IMR-90 (cell line): ENCODE results near the gene TLR6. TPM values are rescaled to one million over a fixed set of nuclear protein-coding genes. Genes with fewer than 3 reads are reported as not detected.

ENCODE experiments used
- ATAC-seq: fragments of 200-7000 bp; cut with Tn5 transposase; 2 replicates; pipeline ENCODE4 v1.9.1; 2020; ENCODE audit warnings: low read depth, mild to moderate bottlenecking, moderate library complexity
- BruUV-seq: library from RNA; stranded (reverse); fragments of 400-500 nt; replicated peaks from 2 replicates; lab custom pipeline; 2021; lab: Mats Ljungman, UMichigan
- CTCF ChIA-PET: fragments of 300-600 bp; formaldehyde crosslinking; extraction: SDS; loops from one replicate; lab custom pipeline; 2021; ENCODE audit warnings: antibody characterized with exemption; lab: Yijun Ruan, JAX
- POLR2A ChIA-PET: fragments of 300-600 bp; sonication (Branson Sonifier 250); formaldehyde crosslinking; loops from one replicate; lab custom pipeline; 2022; ENCODE audit warnings: antibody characterized with exemption; ENCODE audit not compliant: unreplicated experiment; lab: Charles Lee
- DNase-seq: peaks from one replicate; pipeline ENCODE4 v3.0.0; 2013
- H2AFZ ChIP-seq: replicated peaks from 2 replicates; pipeline ENCODE3; 2013; ENCODE audit warnings: low read length, mild to moderate bottlenecking; ENCODE audit not compliant: poor library complexity
- H2AK5ac ChIP-seq: 2 replicates; pipeline ENCODE4 v1.6.1; 2013; ENCODE audit warnings: low read depth, low read length, inconsistent platforms
- H2AK9ac ChIP-seq: replicated peaks from 2 replicates; pipeline ENCODE3; 2013; ENCODE audit warnings: mild to moderate bottlenecking, low read depth, low read length, moderate library complexity; ENCODE audit not compliant: poor library complexity
- H2BK120ac ChIP-seq: 2 replicates; pipeline ENCODE4 v1.6.1; 2013; ENCODE audit warnings: low read depth, low read length, inconsistent platforms
- H2BK15ac ChIP-seq: 3 replicates; pipeline ENCODE4 v1.6.1; 2013; ENCODE audit warnings: low read depth, low read length, inconsistent platforms
- H2BK20ac ChIP-seq: 2 replicates; pipeline ENCODE4 v1.6.1; 2013; ENCODE audit warnings: low read depth, mild to moderate bottlenecking, inconsistent platforms, low read length, moderate library complexity
- H2BK5ac ChIP-seq: 2 replicates; pipeline ENCODE4 v1.6.1; 2013; ENCODE audit warnings: mild to moderate bottlenecking, low read depth, low read length, inconsistent platforms; ENCODE audit not compliant: poor library complexity, severe bottlenecking
- H3K14ac ChIP-seq: replicated peaks from 2 replicates; pipeline ENCODE4 v1.6.1; 2013; ENCODE audit warnings: low read depth, low read length, inconsistent platforms
- H3K18ac ChIP-seq: 2 replicates; pipeline ENCODE4 v1.6.1; 2013; ENCODE audit warnings: low read depth, low read length, control low read depth
- H3K23ac ChIP-seq: 2 replicates; pipeline ENCODE4 v1.6.1; 2013; ENCODE audit warnings: low read depth, low read length, inconsistent platforms
- H3K27ac ChIP-seq: 2 replicates; pipeline ENCODE4 v1.5.1; 2013; ENCODE audit warnings: mild to moderate bottlenecking, control low read depth, low read length; ENCODE audit not compliant: insufficient read depth
- H3K27me3 ChIP-seq: 2 replicates; pipeline ENCODE4 v1.6.1; 2013; ENCODE audit warnings: low read length; ENCODE audit not compliant: control insufficient read depth, insufficient read depth
- H3K36me3 ChIP-seq: 2 replicates; pipeline ENCODE4 v1.6.1; 2013; ENCODE audit warnings: low read length, mixed read lengths; ENCODE audit not compliant: control insufficient read depth, insufficient read depth
- H3K4ac ChIP-seq: 2 replicates; pipeline ENCODE4 v1.6.1; 2013; ENCODE audit warnings: low read depth, low read length, inconsistent platforms
- H3K4me1 ChIP-seq: 2 replicates; pipeline ENCODE4 v1.6.1; 2013; ENCODE audit warnings: low read length, mixed read lengths; ENCODE audit not compliant: control insufficient read depth, insufficient read depth
- H3K4me2 ChIP-seq: 2 replicates; pipeline ENCODE4 v1.6.1; 2013; ENCODE audit warnings: low read depth, mild to moderate bottlenecking, control low read depth, low read length, moderate library complexity
- H3K4me3 ChIP-seq: 2 replicates; pipeline ENCODE4 v1.5.1; 2013; ENCODE audit warnings: low read depth, mild to moderate bottlenecking, control low read depth, low read length, moderate library complexity; ENCODE audit not compliant: insufficient read depth
- H3K56ac ChIP-seq: 2 replicates; pipeline ENCODE4 v1.6.1; 2013; ENCODE audit warnings: low read length, inconsistent platforms; ENCODE audit not compliant: insufficient read depth; ENCODE audit errors: extremely low read depth
- H3K79me1 ChIP-seq, 2 experiments: 2 replicates each; pipeline ENCODE4 v1.6.1; 2013; ENCODE audit warnings: low read length in 2 of 2, inconsistent platforms in 1 of 2, low read depth in 1 of 2
- H3K9ac ChIP-seq: 2 replicates; pipeline ENCODE4 v1.6.1; 2013; ENCODE audit warnings: low read depth, low read length, control low read depth
- H3K9me1 ChIP-seq: 2 replicates; pipeline ENCODE4 v1.6.1; 2013; ENCODE audit warnings: low read length, inconsistent platforms; ENCODE audit not compliant: insufficient read depth
- H3K9me3 ChIP-seq: 2 replicates; pipeline ENCODE4 v1.6.1; 2013; ENCODE audit warnings: low read length; ENCODE audit not compliant: control insufficient read depth, insufficient read depth
- H4K20me1 ChIP-seq: 2 replicates; pipeline ENCODE4 v1.6.1; 2013; ENCODE audit warnings: low read length, inconsistent platforms; ENCODE audit not compliant: insufficient read depth
- H4K5ac ChIP-seq: 2 replicates; pipeline ENCODE4 v1.6.1; 2013; ENCODE audit warnings: mild to moderate bottlenecking, low read depth, low read length, control low read depth
- H4K8ac ChIP-seq, 2 experiments: 2 replicates each; pipeline ENCODE4 v1.6.1; 2013; ENCODE audit warnings: low read depth in 2 of 2, low read length in 2 of 2, control low read depth in 1 of 2, inconsistent platforms in 1 of 2
- H4K91ac ChIP-seq: 2 replicates; pipeline ENCODE4 v1.6.1; 2013; ENCODE audit warnings: low read depth, low read length, inconsistent platforms; ENCODE audit not compliant: insufficient read depth
- CEBPB ChIP-seq: IDR thresholded peaks from 2 replicates; pipeline ENCODE4 v1.6.1; 2012; ENCODE audit warnings: low read depth, low read length, improper control_type of control experiment
- CHD1 ChIP-seq: IDR thresholded peaks from 2 replicates; pipeline ENCODE4 v1.6.1; 2012; ENCODE audit warnings: low read depth, low read length, improper control_type of control experiment
- MAZ ChIP-seq: IDR thresholded peaks from 2 replicates; pipeline ENCODE4 v1.6.1; 2012; ENCODE audit warnings: low read depth, mild to moderate bottlenecking, low read length, improper control_type of control experiment, moderate library complexity, borderline replicate concordance
- WGBS, 2 experiments: methylation state at CpG; one replicate each; pipeline versions ENCODE4 v1.1.5 to v1.1.7; 2013; ENCODE audit warnings: missing lambda C conversion rate in 2 of 2; ENCODE audit not compliant: insufficient read length in 1 of 2; ENCODE audit errors: extremely low coverage in 2 of 2; 5-methylcytosine and 5-hydroxymethylcytosine counted together
- dilution Hi-C: fragments of 300-500 bp; cut with HindIII; formaldehyde crosslinking; loops from one replicate; pipeline ENCODE4 v1.14.3; 2018; ENCODE audit warnings: low sequenced_read_pairs; ENCODE audit not compliant: unreplicated experiment
- in situ Hi-C: fragments of 300-500 bp; cut with MboI; formaldehyde crosslinking; loops from 3 replicates; pipeline ENCODE4 v1.14.3; 2019; ENCODE audit warnings: low sequenced_read_pairs, inconsistent platforms, mixed read lengths
- intact Hi-C: fragments of 100-400 bp; cut with micrococcal nuclease; formaldehyde crosslinking; loops from 2 replicates; pipeline ENCODE4 v1.10.0; 2022
- polyA plus RNA-seq, 3 experiments: library from polyadenylated mRNA; depleted of rRNA; stranded (reverse); fragments of >200 nt; gene quantifications; 2 replicates each; pipeline ENCODE4 v1.2.3, GENCODE V29; 2012; ENCODE audit warnings: low replicate concordance in 1 of 3
- total RNA-seq: library from RNA; depleted of rRNA; stranded (reverse); fragments of >200 nt; gene quantifications from 2 replicates; pipeline ENCODE4 v1.2.3, GENCODE V29; 2012
- TF ChIP-seq, protein P1 (sequence below): fragments of 150-350 bp; IDR thresholded peaks from 2 replicates; pipeline ENCODE4 v1.6.1; 2016; ENCODE audit warnings: low read depth, mild to moderate bottlenecking, low read length, moderate library complexity, borderline replicate concordance

The TLR6 gene
- total and polyA plus RNA-seq, 2 of the 4 experiments (the other 2 are of a cell fraction), result 1.4 to 3.9 TPM

DNA sequence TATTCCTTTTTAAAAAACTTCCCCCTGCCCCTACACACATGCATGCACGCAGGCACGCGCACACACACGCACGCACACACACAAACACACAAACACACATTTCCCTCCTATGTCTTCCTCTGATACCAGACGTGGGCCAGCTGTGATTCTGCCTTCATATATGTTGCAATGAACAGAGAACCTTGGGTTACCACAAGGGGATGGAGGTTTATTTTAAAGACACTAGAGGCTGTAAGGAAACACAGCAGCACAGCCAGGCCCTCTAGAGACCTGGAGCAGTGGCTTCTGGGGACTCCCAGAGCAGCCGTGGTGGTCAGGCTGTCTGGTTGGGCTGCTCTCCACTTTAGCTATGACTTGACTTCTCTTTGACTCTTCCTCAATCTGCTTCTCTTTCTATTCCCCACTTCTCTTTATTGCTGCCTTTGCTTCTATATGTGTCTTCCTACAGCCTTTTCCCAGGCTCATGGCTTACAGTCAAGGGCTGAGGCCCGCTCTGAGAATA lies 70.7 kb downstream of the TLR6 start:
- Histone ChIP-seq H3K4me3 (no peak overlapping the region), H3K27me3 (peaks cover 2% of the 10 kb centered on the region), H3K27ac (no peak overlapping the region), H2BK15ac (no peak overlapping the region), H3K56ac (no peak overlapping the region), H2AK5ac (no peak overlapping the region), H4K5ac (no peak overlapping the region), H3K23ac (no peak overlapping the region), H3K4me1 (no peaks in the 10 kb centered on the region), H2AK9ac (no peak overlapping the region), H3K4me2 (no peak overlapping the region), H3K18ac (no peak overlapping the region), H2BK5ac (no peak overlapping the region), H4K20me1 (no peaks in the 10 kb centered on the region), H4K91ac (no peak overlapping the region), H3K79me1 (no peaks in the 10 kb centered on the region), H3K9ac (no peak overlapping the region), H3K9me1 (no peaks in the 10 kb centered on the region), H3K9me3 (no peaks in the 10 kb centered on the region), H2BK20ac (no peak overlapping the region), H2BK120ac (no peak overlapping the region), H3K14ac (no peak overlapping the region), H3K36me3 (no peaks in the 10 kb centered on the region), H3K4ac (no peak overlapping the region), H4K8ac (no peak overlapping the region), H2AFZ (no peak overlapping the region)
- intact Hi-C loops, result no loop called here
- ATAC-seq (no peak), DNase-seq (no peak)
- no TSS peak for BruUV-seq
- in situ Hi-C loops, result no loop called here
- no peak for TF ChIP-seq CHD1
- TF ChIP-seq CEBPB, result no peak
- no peak for TF ChIP-seq MAZ
- TF ChIP-seq, protein P1, sequence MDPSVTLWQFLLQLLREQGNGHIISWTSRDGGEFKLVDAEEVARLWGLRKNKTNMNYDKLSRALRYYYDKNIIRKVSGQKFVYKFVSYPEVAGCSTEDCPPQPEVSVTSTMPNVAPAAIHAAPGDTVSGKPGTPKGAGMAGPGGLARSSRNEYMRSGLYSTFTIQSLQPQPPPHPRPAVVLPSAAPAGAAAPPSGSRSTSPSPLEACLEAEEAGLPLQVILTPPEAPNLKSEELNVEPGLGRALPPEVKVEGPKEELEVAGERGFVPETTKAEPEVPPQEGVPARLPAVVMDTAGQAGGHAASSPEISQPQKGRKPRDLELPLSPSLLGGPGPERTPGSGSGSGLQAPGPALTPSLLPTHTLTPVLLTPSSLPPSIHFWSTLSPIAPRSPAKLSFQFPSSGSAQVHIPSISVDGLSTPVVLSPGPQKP, result no peak
- ChIA-PET POLR2A (interaction anchor here (0.6 kb wide), 1 partner anchor 550 kb away, joined by 3 read pairs; no protein-coding TSS in a partner anchor), CTCF (no interaction called here)
- 100% methylated on average over 1 of the region's 8 CpGs; no CpG with 5 or more reads in 1 of the 2 experiments for WGBS, 2 experiments
- dilution Hi-C loops, result no loop called here
